Thoracic aorta (tissue), 2 donors: ENCODE data around the gene GRXCR1. TPM values are rescaled to one million over a fixed set of nuclear protein-coding genes. Genes with fewer than 3 reads are reported as not detected.

Experiments used
- ATAC-seq: fragments of 150-250 bp; one replicate; pipeline ENCODE4 v1.8.0; 2017; ENCODE audit warnings: low read depth; ENCODE audit not compliant: insufficient number of reproducible peaks, low FRiP score
- DNase-seq: peaks from one replicate; pipeline ENCODE4 v3.0.0-alpha.2; 2020; ENCODE audit warnings: low spot score
- H3K27ac ChIP-seq, 2 donors: fragments of 200-600 bp; sonication (generic); 1 replicate in 1 of 2; 2 replicates in 1 of 2; pipeline ENCODE4 v1.5.1; 2016; ENCODE audit warnings: mild to moderate bottlenecking in 2 of 2, moderate library complexity in 2 of 2
- H3K27me3 ChIP-seq: fragments of 200-600 bp; sonication (generic); replicated peaks from 2 replicates; pipeline ENCODE4 v1.6.0; 2016; ENCODE audit warnings: mild to moderate bottlenecking; ENCODE audit not compliant: insufficient read depth
- H3K36me3 ChIP-seq: fragments of 200-600 bp; sonication (generic); one replicate; pipeline ENCODE4 v1.5.1; 2016
- H3K4me1 ChIP-seq, 2 donors: fragments of 200-600 bp; sonication (generic); 1 replicate in 1 of 2; 2 replicates in 1 of 2; pipeline versions ENCODE4 v1.5.1 to v1.6.0; 2016; ENCODE audit warnings: low read depth in 2 of 2, mild to moderate bottlenecking in 1 of 2; ENCODE audit not compliant: control insufficient read depth in 1 of 2
- H3K4me3 ChIP-seq: fragments of 200-600 bp; sonication (generic); 2 replicates; pipeline ENCODE4 v1.5.1; 2016; ENCODE audit warnings: mild to moderate bottlenecking
- H3K9me3 ChIP-seq: fragments of 200-600 bp; sonication (generic); 2 replicates; pipeline ENCODE4 v1.5.1; 2016
- CTCF ChIP-seq: fragments of 200-600 bp; sonication (generic); IDR thresholded peaks from one replicate; pipeline ENCODE4 v1.5.1; 2019; ENCODE audit warnings: antibody characterized with exemption
- total RNA-seq, 2 donors: library from RNA; depleted of rRNA; stranded (reverse); fragments of >200 nt; gene quantifications; one replicate each; pipeline versions ENCODE4 v1.1.0 to v1.2.3, GENCODE V29; 2016

GRXCR1 gene
- total RNA-seq, 2 donors from 2014 or later = not detected

DNA sequence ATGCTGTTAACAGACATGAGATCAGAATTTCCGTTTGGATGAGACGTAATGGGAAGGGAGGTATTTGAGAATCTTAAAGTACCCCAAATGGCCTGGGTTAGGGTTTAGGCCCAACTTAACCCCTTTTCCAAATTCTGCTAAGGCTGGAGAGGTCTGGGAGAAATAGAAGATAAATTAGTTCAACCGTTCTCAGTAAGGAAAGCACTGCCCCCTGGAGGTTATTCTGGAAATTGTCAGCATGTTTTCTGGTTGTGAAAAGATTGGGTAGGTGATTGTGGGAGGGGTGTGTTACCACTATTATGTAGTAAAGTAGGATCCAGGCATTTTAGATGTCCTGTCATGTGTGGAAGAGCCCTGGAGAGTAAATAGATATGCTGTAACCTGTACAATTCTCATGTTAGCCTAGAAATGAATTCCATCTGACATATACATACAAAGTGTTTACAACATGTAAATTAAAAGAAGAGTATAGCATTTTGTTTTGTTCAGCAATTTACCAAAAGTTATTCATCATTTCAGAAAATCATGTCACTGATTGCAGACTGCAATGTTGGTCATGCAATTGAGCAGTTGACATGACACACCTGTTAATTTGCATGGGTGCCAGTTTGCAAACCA lies 26.8 kb upstream of the GRXCR1 start:
- ATAC-seq = no peak

GRCh38 chr4:42871261-42871660 lies 21.3 kb upstream of the GRXCR1 start:
- no peak for TF ChIP-seq CTCF
- Histone ChIP-seq H3K4me3 (no peak overlapping the region), H3K9me3 (no peaks in the 10 kb centered on the region), H3K36me3 (no peaks in the 10 kb centered on the region), H3K27ac (no peak overlapping the region), H3K27me3 (no peaks in the 10 kb centered on the region), H3K4me1 (no peaks in the 10 kb centered on the region)
- ATAC-seq (no peak), DNase-seq (no peak)

More for the DNA sequence above, 26.8 kb upstream of the GRXCR1 start:
- Histone ChIP-seq H3K36me3 (no peaks in the 10 kb centered on the region), H3K4me1 (no peaks in the 10 kb centered on the region), H3K9me3 (no peaks in the 10 kb centered on the region), H3K4me3 (no peak overlapping the region), H3K27me3 (no peaks in the 10 kb centered on the region), H3K27ac (no peak overlapping the region)
- no peak for DNase-seq
- peak; percentile 70 for TF ChIP-seq CTCF

DNA sequence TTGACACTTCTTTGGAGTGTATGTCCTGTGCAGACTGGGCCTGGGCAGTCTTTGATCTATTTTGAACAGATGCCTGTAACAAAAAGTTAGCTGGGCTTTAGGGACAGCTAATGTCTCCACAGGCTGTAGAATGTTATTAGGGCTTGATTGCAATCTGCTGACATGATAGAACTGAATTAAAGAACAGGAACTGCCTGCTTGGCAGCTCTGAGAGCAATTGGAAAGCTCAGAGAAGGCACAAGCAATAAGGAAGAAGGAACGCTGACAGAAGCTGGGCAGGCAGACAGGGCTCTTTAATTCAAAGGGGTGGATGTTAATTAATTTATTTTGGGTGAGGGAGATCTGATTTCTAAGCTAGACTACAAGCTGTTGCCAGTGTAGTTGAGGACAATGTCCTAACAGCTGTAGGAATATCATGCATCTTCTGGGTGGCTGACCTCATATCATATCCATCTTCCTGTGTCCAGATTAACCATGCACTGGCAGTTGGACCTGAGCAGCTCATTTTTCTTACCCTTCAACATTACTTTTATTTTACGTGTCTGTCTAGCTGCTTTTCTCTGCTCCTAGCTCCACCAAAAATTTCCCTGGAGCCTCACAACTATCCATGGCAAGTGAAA lies 20.7 kb upstream of the GRXCR1 start:
- H3K4me3 ChIP-seq = no peak overlapping the region

DNA sequence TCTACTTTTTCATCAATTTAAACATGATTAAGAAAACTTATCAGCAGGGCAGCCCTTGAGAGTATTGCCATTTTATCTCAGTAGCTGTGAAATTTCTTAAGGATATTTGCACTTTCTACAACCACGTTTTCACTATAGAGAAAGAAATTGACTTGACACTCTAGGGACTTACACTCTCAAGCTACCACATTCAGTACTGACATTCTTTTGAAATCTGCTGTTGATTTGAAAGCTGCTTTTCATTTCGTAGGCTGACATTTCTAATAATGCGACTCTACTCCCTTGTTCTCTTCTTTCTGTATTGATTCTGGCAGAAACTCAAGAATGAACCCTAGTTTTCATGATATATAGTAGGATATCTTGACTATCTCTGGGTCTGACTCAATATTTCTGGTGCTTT lies 13.7 kb upstream of the GRXCR1 start:
- no peaks in the 10 kb centered on the region for H3K36me3 ChIP-seq
- no peaks in the 10 kb centered on the region for H3K27me3 ChIP-seq
- no peak for TF ChIP-seq CTCF
- ATAC-seq = no peak
- no peaks in the 10 kb centered on the region for H3K4me1 ChIP-seq
- H3K9me3 ChIP-seq = no peaks in the 10 kb centered on the region
- DNase-seq = no peak
- H3K4me3 ChIP-seq = no peak overlapping the region
- H3K27ac ChIP-seq = no peak overlapping the region

More for the DNA sequence above, 20.7 kb upstream of the GRXCR1 start:
- H3K27me3 ChIP-seq = no peaks in the 10 kb centered on the region
- no peak for ATAC-seq
- DNase-seq = no peak
- H3K27ac ChIP-seq = no peak overlapping the region
- no peak for TF ChIP-seq CTCF
- H3K36me3 ChIP-seq = no peaks in the 10 kb centered on the region
- no peaks in the 10 kb centered on the region for H3K9me3 ChIP-seq
- no peaks in the 10 kb centered on the region for H3K4me1 ChIP-seq

DNA sequence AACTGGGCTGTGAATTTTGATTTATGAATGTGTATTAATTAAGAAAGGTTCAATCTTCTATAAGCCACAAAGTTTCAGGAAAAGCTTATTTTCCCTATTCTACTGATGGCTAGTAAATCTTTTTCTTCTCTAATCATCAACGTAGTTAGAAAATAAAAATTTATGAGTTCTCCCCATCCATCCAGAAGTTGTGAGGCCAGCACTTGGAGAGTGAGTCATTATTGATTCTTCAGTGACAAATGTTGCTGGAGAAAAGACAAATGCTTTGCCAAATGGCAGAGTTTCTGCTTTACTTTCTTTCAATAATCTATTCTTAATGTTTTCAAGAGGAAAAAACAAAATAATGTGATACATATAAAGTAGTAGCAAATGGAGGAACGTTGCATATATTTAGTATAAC lies 11.3 kb upstream of the GRXCR1 start:
- H3K4me3 ChIP-seq = no peak overlapping the region
- H3K9me3 ChIP-seq = peaks cover 5% of the 10 kb centered on the region
- DNase-seq (no peak), ATAC-seq (no peak)
- no peaks in the 10 kb centered on the region for H3K27me3 ChIP-seq
- no peaks in the 10 kb centered on the region for H3K4me1 ChIP-seq
- TF ChIP-seq CTCF = no peak
- H3K27ac ChIP-seq = no peak overlapping the region
- H3K36me3 ChIP-seq = no peaks in the 10 kb centered on the region
